ENCODE measurements around the gene HLA-DPA1.
"Not testable (repeated sequence)": the region's sequence is repeated elsewhere in the genome, so short reads cannot be mapped to it uniquely, and the experiment has no call there.

HLA-DPA1 gene

GRCh38 chr6:33105916-33106871, 32.7 kb upstream of the HLA-DPA1 start:
- H3K4me3 ChIP-seq (ENCODE audit: low read depth, low read length) = no peak overlapping the region
- DNase-seq (ENCODE audit: low read depth) = no peak
- TF ChIP-seq CTCF (IDR thresholded peaks at IDR 0.05; ENCODE audit: low read depth, low read length, missing control alignments) = no peak

- no peak for DNase-seq (ENCODE audit: low read depth)
- H3K4me3 ChIP-seq (ENCODE audit: low read depth, low read length) = no peak overlapping the region
- no peak for TF ChIP-seq CTCF (IDR thresholded peaks at IDR 0.05; ENCODE audit: low read depth, low read length, missing control alignments)
These were observed 31.9 kb upstream of the HLA-DPA1 start for GRCh38 chr6:33105386-33105785.

GRCh38 chr6:33104887-33105286, 31.4 kb upstream of the HLA-DPA1 start:
- no peak for TF ChIP-seq CTCF (IDR thresholded peaks at IDR 0.05; ENCODE audit: low read depth, low read length, missing control alignments)
- DNase-seq (ENCODE audit: low read depth) = no peak
- no peak overlapping the region for H3K4me3 ChIP-seq (ENCODE audit: low read depth, low read length)

GRCh38 chr6:33103776-33104175, 30.3 kb upstream of the HLA-DPA1 start:
- no peak for DNase-seq (ENCODE audit: low read depth)
- no peak for TF ChIP-seq CTCF (IDR thresholded peaks at IDR 0.05; ENCODE audit: low read depth, low read length, missing control alignments)
- H3K4me3 ChIP-seq (ENCODE audit: low read depth, low read length) = no peak overlapping the region

GRCh38 chr6:33101121-33101737, 27.8 kb upstream of the HLA-DPA1 start:
- DNase-seq (ENCODE audit: low read depth); H3K4me3 ChIP-seq (ENCODE audit: low read depth, low read length): not testable (repeated sequence)

- no peak for DNase-seq (ENCODE audit: low read depth)
- H3K4me3 ChIP-seq (ENCODE audit: low read depth, low read length) = no peak overlapping the region
- TF ChIP-seq CTCF (IDR thresholded peaks at IDR 0.05; ENCODE audit: low read depth, low read length, missing control alignments) = no peak
These were observed 22.2 kb upstream of the HLA-DPA1 start for GRCh38 chr6:33095681-33096080.

GRCh38 chr6:33093855-33094254, 20.4 kb upstream of the HLA-DPA1 start:
- TF ChIP-seq CTCF (IDR thresholded peaks at IDR 0.05; ENCODE audit: low read depth, low read length, missing control alignments) = no peak
- DNase-seq (ENCODE audit: low read depth) = no peak
- no peak overlapping the region for H3K4me3 ChIP-seq (ENCODE audit: low read depth, low read length)
